ENCODE data around the gene EIF3D.

The EIF3D gene

DNA sequence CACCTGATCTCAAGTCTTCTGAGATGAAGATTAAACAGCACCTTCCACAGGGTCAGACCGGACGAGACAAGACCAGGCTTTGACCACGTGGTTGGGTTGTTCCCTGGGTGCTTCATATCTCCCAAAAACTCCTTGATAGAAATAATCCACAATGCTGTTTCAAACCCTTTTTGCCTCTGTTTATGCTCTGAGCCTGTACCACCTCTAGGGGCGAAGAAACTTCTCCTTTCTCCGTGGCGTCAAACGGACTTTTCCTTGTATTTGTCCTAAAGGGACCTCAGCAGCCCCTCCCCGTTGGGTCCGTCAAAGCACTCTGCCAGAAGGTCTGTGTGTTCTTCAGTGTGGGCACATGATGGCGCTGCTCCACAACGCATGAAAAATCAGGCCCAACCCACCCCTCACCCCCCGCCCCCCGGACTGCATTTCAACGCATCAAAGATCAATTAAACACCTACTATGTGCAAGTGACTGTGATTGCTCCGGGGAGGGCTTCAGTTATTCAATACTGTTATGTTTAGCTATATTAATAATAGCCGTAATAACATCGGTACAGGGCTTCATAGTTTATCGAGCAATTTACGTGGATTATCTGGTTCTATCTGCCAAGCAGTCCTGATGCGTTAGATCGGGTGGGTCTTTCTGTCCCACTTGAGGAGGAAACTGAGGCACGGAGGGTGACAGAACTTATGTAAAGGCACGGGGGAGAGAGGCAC lies 17.3 kb upstream of the EIF3D start:
- peak; percentile 51 for TF ChIP-seq CTCF (IDR thresholded peaks at IDR 0.05; ENCODE audit: low read depth, low read length, poor library complexity, severe bottlenecking)
- TF ChIP-seq EZH2phosphoT487 (IDR thresholded peaks at IDR 0.05; ENCODE audit: borderline replicate concordance, low read length) = no peak
- Histone ChIP-seq H3F3A (ENCODE audit: control insufficient read depth, insufficient read depth) (no peaks in the 10 kb centered on the region), H3K27me3 (ENCODE audit: control insufficient read depth, low read length) (peaks cover 6% of the 10 kb centered on the region; the same call in 1 of the 2 replicates), H3K4me1 (ENCODE audit: control insufficient read depth, low read length) (peaks cover 16% of the 10 kb centered on the region), H3K9me3 (ENCODE audit: control insufficient read depth, insufficient read depth, low read length) (no peaks in the 10 kb centered on the region), H3K4me2 (ENCODE audit: low read length) (peak overlapping the region; percentile 32), H3K4me3 (ENCODE audit: low read length) (no peak overlapping the region), H4K20me1 (ENCODE audit: control insufficient read depth, insufficient read depth, low read depth, low read length) (no peaks in the 10 kb centered on the region), H3K27ac (ENCODE audit: low read depth, low read length) (no peak overlapping the region), H3K36me3 (ENCODE audit: control insufficient read depth, low read length) (no peaks in the 10 kb centered on the region), H3K9me2 (replicated peaks; ENCODE audit: control insufficient read depth, low read length) (no peaks in the 10 kb centered on the region), H3K79me2 (ENCODE audit: control insufficient read depth, low read length) (no peaks in the 10 kb centered on the region)

DNA sequence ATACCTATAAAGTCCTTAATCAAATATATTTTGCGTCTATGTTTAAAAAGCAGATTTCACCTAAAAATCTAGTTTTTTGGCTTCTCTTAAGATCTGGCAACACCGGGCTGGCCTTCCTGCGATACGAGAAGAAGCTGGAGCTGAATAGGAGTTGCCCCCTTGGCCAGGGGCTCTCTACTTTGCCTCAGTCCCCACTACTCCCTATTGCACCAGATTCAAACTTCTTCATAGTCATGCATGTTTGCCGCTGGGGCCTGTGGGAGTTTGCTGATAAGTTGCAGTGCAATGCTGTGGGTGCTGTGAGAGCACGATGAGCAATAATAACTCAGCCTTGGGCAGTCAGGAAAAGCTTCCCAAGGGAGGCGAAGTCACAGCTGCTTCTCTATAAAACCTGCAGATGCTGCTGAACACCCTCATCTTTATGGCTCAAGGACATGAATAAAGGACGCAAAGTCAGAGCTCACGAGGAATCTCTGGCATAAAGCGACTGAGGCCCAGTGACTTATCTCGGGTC lies 15.2 kb upstream of the EIF3D start:
- no peak for TF ChIP-seq CTCF (IDR thresholded peaks at IDR 0.05; ENCODE audit: low read depth, low read length, poor library complexity, severe bottlenecking)
- TF ChIP-seq EZH2phosphoT487 (IDR thresholded peaks at IDR 0.05; ENCODE audit: borderline replicate concordance, low read length) = no peak
- H3K4me2 ChIP-seq (ENCODE audit: low read length) = no peak overlapping the region
- no peaks in the 10 kb centered on the region for H3F3A ChIP-seq (ENCODE audit: control insufficient read depth, insufficient read depth)

GRCh38 chr22:36541831-36542411 lies 13.0 kb upstream of the EIF3D start:
- Histone ChIP-seq H4K20me1 (ENCODE audit: control insufficient read depth, insufficient read depth, low read depth, low read length) (no peaks in the 10 kb centered on the region), H3K4me2 (ENCODE audit: low read length) (no peak overlapping the region), H3K4me1 (ENCODE audit: control insufficient read depth, low read length) (no peaks in the 10 kb centered on the region), H3K9me3 (ENCODE audit: control insufficient read depth, insufficient read depth, low read length) (no peaks in the 10 kb centered on the region), H3K27ac (ENCODE audit: low read depth, low read length) (no peak overlapping the region), H3K4me3 (ENCODE audit: low read length) (no peak overlapping the region), H3K36me3 (ENCODE audit: control insufficient read depth, low read length) (no peaks in the 10 kb centered on the region), H3K9me2 (replicated peaks; ENCODE audit: control insufficient read depth, low read length) (no peaks in the 10 kb centered on the region), H3F3A (ENCODE audit: control insufficient read depth, insufficient read depth) (no peaks in the 10 kb centered on the region), H3K79me2 (ENCODE audit: control insufficient read depth, low read length) (no peaks in the 10 kb centered on the region), H3K27me3 (ENCODE audit: control insufficient read depth, low read length) (peaks cover 9% of the 10 kb centered on the region; the same call in 1 of the 2 replicates)
- TF ChIP-seq CTCF (IDR thresholded peaks at IDR 0.05; ENCODE audit: low read depth, low read length, poor library complexity, severe bottlenecking) (no peak), EZH2phosphoT487 (IDR thresholded peaks at IDR 0.05; ENCODE audit: borderline replicate concordance, low read length) (no peak)

More for the DNA sequence above, 15.2 kb upstream of the EIF3D start:
- H3K79me2 ChIP-seq (ENCODE audit: control insufficient read depth, low read length) = no peaks in the 10 kb centered on the region
- peaks cover 7% of the 10 kb centered on the region for H3K4me1 ChIP-seq (ENCODE audit: control insufficient read depth, low read length)
- no peaks in the 10 kb centered on the region for H3K9me2 ChIP-seq (replicated peaks; ENCODE audit: control insufficient read depth, low read length)
- H4K20me1 ChIP-seq (ENCODE audit: control insufficient read depth, insufficient read depth, low read depth, low read length) = no peaks in the 10 kb centered on the region
- no peaks in the 10 kb centered on the region for H3K36me3 ChIP-seq (ENCODE audit: control insufficient read depth, low read length)
- no peaks in the 10 kb centered on the region for H3K9me3 ChIP-seq (ENCODE audit: control insufficient read depth, insufficient read depth, low read length)
- peaks cover 9% of the 10 kb centered on the region; the same call in 1 of the 2 replicates for H3K27me3 ChIP-seq (ENCODE audit: control insufficient read depth, low read length)
- H3K27ac ChIP-seq (ENCODE audit: low read depth, low read length) = no peak overlapping the region
- no peak overlapping the region for H3K4me3 ChIP-seq (ENCODE audit: low read length)
